Keratinocyte (primary cell): ENCODE measurements around the gene GABRA1. TPM values are rescaled to one million over a fixed set of nuclear protein-coding genes. Genes with fewer than 3 reads are reported as not detected.

ENCODE experiments used
- DNase-seq: peaks from one replicate; pipeline ENCODE4 v3.0.0-alpha.2; 2011; ENCODE audit warnings: low read depth, missing footprints, low spot score
- FAIRE-seq: peaks from 2 replicates; lab custom pipeline; 2011; peaks lifted over from hg19 to GRCh38; lab: Jason Lieb, UNC
- H2AFZ ChIP-seq: 2 replicates; pipeline ENCODE4 v1.6.0; 2012; ENCODE audit warnings: low read length, control low read depth, inconsistent platforms; ENCODE audit not compliant: control insufficient read depth
- H3K27ac ChIP-seq: 2 replicates; pipeline ENCODE4 v1.5.1; 2011; ENCODE audit warnings: low read length; ENCODE audit not compliant: control insufficient read depth, insufficient read depth
- H3K27me3 ChIP-seq: 3 replicates; pipeline ENCODE4 v1.6.0; 2011; ENCODE audit warnings: low read length; ENCODE audit not compliant: control insufficient read depth, insufficient read depth; ENCODE audit errors: extremely low read depth
- H3K36me3 ChIP-seq, 2 experiments: 2 replicates in 1 of 2; 3 replicates in 1 of 2; pipeline ENCODE4 v1.5.1; 2011; ENCODE audit warnings: low read length in 2 of 2, mild to moderate bottlenecking in 1 of 2; ENCODE audit not compliant: control insufficient read depth in 2 of 2, insufficient read depth in 2 of 2; ENCODE audit errors: extremely low read depth in 1 of 2
- H3K4me1 ChIP-seq: 3 replicates; pipeline ENCODE4 v1.5.1; 2011; ENCODE audit warnings: low read length; ENCODE audit not compliant: control insufficient read depth, insufficient read depth; ENCODE audit errors: extremely low read depth
- H3K4me2 ChIP-seq: 3 replicates; pipeline ENCODE4 v1.6.0; 2011; ENCODE audit warnings: low read depth, low read length; ENCODE audit not compliant: control insufficient read depth, insufficient read depth; ENCODE audit errors: extremely low read depth
- H3K4me3 ChIP-seq, 3 experiments: fragments of 200-600 bp in 1 of 3; sonication (generic) in 1 of 3; 2 replicates in 2 of 3; 3 replicates in 1 of 3; pipeline ENCODE4 v1.5.1; 2011 to 2016; ENCODE audit warnings: low read length in 3 of 3, mild to moderate bottlenecking in 3 of 3, control low read depth in 2 of 3, inconsistent platforms in 1 of 3, low read depth in 1 of 3, mixed read lengths in 1 of 3, mixed run types in 1 of 3, moderate library complexity in 1 of 3; ENCODE audit not compliant: control insufficient read depth in 2 of 3, insufficient read depth in 2 of 3; ENCODE audit errors: extremely low read depth in 1 of 3
- H3K79me2 ChIP-seq: 2 replicates; pipeline ENCODE4 v1.6.0; 2012; ENCODE audit warnings: low read length; ENCODE audit not compliant: control insufficient read depth, insufficient read depth
- H3K9ac ChIP-seq: 3 replicates; pipeline ENCODE4 v1.6.0; 2011; ENCODE audit warnings: low read length; ENCODE audit not compliant: control insufficient read depth, insufficient read depth; ENCODE audit errors: extremely low read depth
- H3K9me1 ChIP-seq: 3 replicates; pipeline ENCODE4 v1.6.0; 2011; ENCODE audit warnings: low read length; ENCODE audit not compliant: control insufficient read depth, insufficient read depth; ENCODE audit errors: extremely low read depth
- H3K9me3 ChIP-seq: 2 replicates; pipeline ENCODE4 v1.5.1; 2012; ENCODE audit warnings: low read depth, low read length; ENCODE audit not compliant: control insufficient read depth
- H4K20me1 ChIP-seq: 3 replicates; pipeline ENCODE4 v1.6.0; 2011; ENCODE audit warnings: low read length; ENCODE audit not compliant: control insufficient read depth, insufficient read depth; ENCODE audit errors: extremely low read depth
- EZH2 ChIP-seq: IDR thresholded peaks from one replicate; pipeline ENCODE4 v1.6.1; 2012; ENCODE audit warnings: inconsistent platforms, mild to moderate bottlenecking, low read length, moderate library complexity
- dilution Hi-C: fragments of 300-500 bp; cut with MboI; formaldehyde crosslinking; loops from one replicate; pipeline ENCODE4 v1.7.0; 2020; ENCODE audit warnings: low sequenced_read_pairs; ENCODE audit not compliant: extremely low pct_ligation_motif_present
- polyA plus RNA-seq, 5 experiments: library from polyadenylated mRNA; depleted of rRNA in 3 of 5; stranded (reverse) in 3 of 5; stranded (forward) in 1 of 5; unstranded in 1 of 5; fragments of >200 nt; gene quantifications; 1 replicate in 1 of 5; 2 replicates in 3 of 5; 3 replicates in 1 of 5; pipeline versions ENCODE4 v1.2.1 to v1.2.3, GENCODE V29; 2011 to 2012; ENCODE audit warnings: missing spikeins in 2 of 5, low read depth in 1 of 5, low replicate concordance in 1 of 5
- TF ChIP-seq, protein P1 (sequence below), 3 experiments: IDR thresholded peaks in 1 of 3; conservative IDR thresholded peaks in 1 of 3; optimal IDR thresholded peaks in 1 of 3; 2 replicates in 2 of 3; 3 replicates in 1 of 3; pipeline versions ENCODE3 to v1.5.1; 2011; ENCODE audit warnings: low read length in 3 of 3, mild to moderate bottlenecking in 3 of 3, moderate library complexity in 2 of 3, control low read depth in 1 of 3, inconsistent platforms in 1 of 3; ENCODE audit not compliant: insufficient read depth in 2 of 3; ENCODE audit errors: extremely low read depth in 1 of 3

GABRA1 gene
- polyA plus RNA-seq, 1 donor (not counting 4 experiments of a cell fraction or from before 2014, with no cell fraction given), result not detected

DNA sequence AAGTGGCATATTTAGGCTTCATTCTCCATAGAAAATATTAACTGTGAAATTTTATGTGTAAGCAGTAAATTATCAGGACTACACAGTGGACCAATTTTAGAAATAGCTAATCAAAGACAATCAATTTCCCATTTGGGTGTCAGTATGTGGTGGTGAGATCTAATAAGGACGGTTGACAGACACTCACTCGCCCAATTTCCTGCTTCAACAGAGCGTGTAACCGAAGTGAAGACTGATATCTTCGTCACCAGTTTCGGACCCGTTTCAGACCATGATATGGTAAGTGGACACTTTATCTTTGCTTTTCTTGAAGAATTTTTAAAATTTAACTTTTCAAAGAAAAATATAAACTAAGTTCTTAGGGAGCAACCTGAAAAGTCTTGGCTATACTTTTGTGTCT, 17.6 kb downstream of the GABRA1 start:
- Histone ChIP-seq H3K79me2 (no peaks in the 10 kb centered on the region), H3K27ac (no peak overlapping the region), H3K9me3 (no peaks in the 10 kb centered on the region), H4K20me1 (no peaks in the 10 kb centered on the region), H3K36me3 (no peaks in the 10 kb centered on the region), H3K4me3 (no peak overlapping the region), H3K4me1 (no peaks in the 10 kb centered on the region), H3K9ac (no peak overlapping the region), H3K9me1 (no peaks in the 10 kb centered on the region), H3K27me3 (no peaks in the 10 kb centered on the region), H2AFZ (no peak overlapping the region), H3K4me2 (no peak overlapping the region)
- DNase-seq (no peak), FAIRE-seq (no peak)
- dilution Hi-C loops, result no loop called here
- TF ChIP-seq, protein P1, sequence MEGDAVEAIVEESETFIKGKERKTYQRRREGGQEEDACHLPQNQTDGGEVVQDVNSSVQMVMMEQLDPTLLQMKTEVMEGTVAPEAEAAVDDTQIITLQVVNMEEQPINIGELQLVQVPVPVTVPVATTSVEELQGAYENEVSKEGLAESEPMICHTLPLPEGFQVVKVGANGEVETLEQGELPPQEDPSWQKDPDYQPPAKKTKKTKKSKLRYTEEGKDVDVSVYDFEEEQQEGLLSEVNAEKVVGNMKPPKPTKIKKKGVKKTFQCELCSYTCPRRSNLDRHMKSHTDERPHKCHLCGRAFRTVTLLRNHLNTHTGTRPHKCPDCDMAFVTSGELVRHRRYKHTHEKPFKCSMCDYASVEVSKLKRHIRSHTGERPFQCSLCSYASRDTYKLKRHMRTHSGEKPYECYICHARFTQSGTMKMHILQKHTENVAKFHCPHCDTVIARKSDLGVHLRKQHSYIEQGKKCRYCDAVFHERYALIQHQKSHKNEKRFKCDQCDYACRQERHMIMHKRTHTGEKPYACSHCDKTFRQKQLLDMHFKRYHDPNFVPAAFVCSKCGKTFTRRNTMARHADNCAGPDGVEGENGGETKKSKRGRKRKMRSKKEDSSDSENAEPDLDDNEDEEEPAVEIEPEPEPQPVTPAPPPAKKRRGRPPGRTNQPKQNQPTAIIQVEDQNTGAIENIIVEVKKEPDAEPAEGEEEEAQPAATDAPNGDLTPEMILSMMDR (optimal IDR thresholded peaks at IDR 0.05 in 1 of 3, IDR thresholded peaks at IDR 0.05 in 1 of 3, conservative IDR thresholded peaks at IDR 0.05 in 1 of 3; ENCODE audit: extremely low read depth in 1 of 3, insufficient read depth in 2 of 3, low read length in 3 of 3), result no peak
- TF ChIP-seq EZH2, result no peak

DNA sequence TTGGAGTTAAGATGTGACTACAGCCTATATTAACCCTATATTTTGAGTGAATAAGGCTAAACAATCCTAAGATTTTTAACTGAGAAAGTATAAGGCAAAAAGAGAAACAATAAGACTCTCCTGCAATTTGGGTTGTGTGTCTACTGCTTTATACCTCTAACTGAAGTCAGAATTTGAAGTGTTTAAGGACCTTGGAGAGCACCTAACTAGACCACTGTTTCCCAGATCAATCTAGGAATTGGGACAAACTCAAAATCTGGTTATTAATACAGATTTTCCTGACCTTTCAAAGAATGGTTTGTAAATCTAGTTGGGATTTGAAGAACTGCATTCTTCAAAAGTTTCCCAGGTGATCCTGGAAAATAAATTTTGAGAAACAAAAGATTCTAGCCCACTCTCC, 42.1 kb downstream of the GABRA1 start:
- H3K4me3 ChIP-seq, result no peak overlapping the region
- no peak overlapping the region for H3K9ac ChIP-seq
- H3K27ac ChIP-seq, result no peak overlapping the region
- H3K79me2 ChIP-seq, result no peaks in the 10 kb centered on the region
- H3K9me3 ChIP-seq, result no peaks in the 10 kb centered on the region
- H3K4me2 ChIP-seq, result no peak overlapping the region
- no peak for DNase-seq
- dilution Hi-C loops, result no loop called here
- FAIRE-seq, result no peak
- no peak for TF ChIP-seq EZH2
- TF ChIP-seq, protein P1 (optimal IDR thresholded peaks at IDR 0.05 in 1 of 3, IDR thresholded peaks at IDR 0.05 in 1 of 3, conservative IDR thresholded peaks at IDR 0.05 in 1 of 3; ENCODE audit: extremely low read depth in 1 of 3, insufficient read depth in 2 of 3, low read length in 3 of 3), result no peak
- no peaks in the 10 kb centered on the region for H3K36me3 ChIP-seq
- no peaks in the 10 kb centered on the region for H4K20me1 ChIP-seq
- no peaks in the 10 kb centered on the region for H3K4me1 ChIP-seq
- H2AFZ ChIP-seq, result no peak overlapping the region
- no peaks in the 10 kb centered on the region for H3K27me3 ChIP-seq
- H3K9me1 ChIP-seq, result no peaks in the 10 kb centered on the region
